ENCODE measurements around the gene HOPX. TPM values are rescaled to one million over a fixed set of nuclear protein-coding genes. Genes with fewer than 3 reads are reported as not detected.

Gene HOPX
- total and polyA plus RNA-seq, 2 of the 8 experiments (the other 6 are each of a cell fraction or from before 2014, with no cell fraction given): not detected

GRCh38 chr4:56612282-56612681 is 68.8 kb downstream of the HOPX start:
- Histone ChIP-seq H3K36me3 (ENCODE audit: control insufficient read depth in 2 of 4, insufficient read depth in 4 of 4, low read length in 3 of 4) (no peaks in the 10 kb centered on the region; a peak in 1 of 8 replicates), H4K5ac (ENCODE audit: insufficient read length, low read depth, low read length) (no peak overlapping the region)
- no peak for FAIRE-seq
- TF ChIP-seq RXRA (IDR thresholded peaks at IDR 0.05; ENCODE audit: insufficient read depth, low read depth, low read length) (no peak), MAX (IDR thresholded peaks at IDR 0.05) (no peak), CTCF (IDR thresholded peaks at IDR 0.05; ENCODE audit: control extremely low read depth in 1 of 3, insufficient read depth in 1 of 3, low read depth in 1 of 3, low read length in 3 of 3) (no peak), POLR2A (IDR thresholded peaks at IDR 0.05; ENCODE audit: control extremely low read depth in 1 of 2, low read depth in 2 of 2, low read length in 2 of 2) (no peak), CBX5 (IDR thresholded peaks at IDR 0.05; ENCODE audit: low read depth, low read length) (no peak), YY1 (IDR thresholded peaks at IDR 0.05; ENCODE audit: low read depth, low read length) (no peak), SAP30 (IDR thresholded peaks at IDR 0.05; ENCODE audit: insufficient read depth, insufficient replicate concordance, low read length) (no peak), MAFK (IDR thresholded peaks at IDR 0.05; ENCODE audit: low read depth, low read length) (no peak), ATF2 (IDR thresholded peaks at IDR 0.05; ENCODE audit: low read length) (no peak), KDM4A (IDR thresholded peaks at IDR 0.05; ENCODE audit: low read depth, low read length, severe bottlenecking) (no peak)

More at GRCh38 chr4:56612282-56612681, 68.8 kb downstream of the HOPX start:
- WGBS, 2 experiments (ENCODE audit: extremely low coverage in 1 of 2, insufficient coverage in 1 of 2, insufficient read length in 1 of 2, insufficient replicate concordance in 2 of 2, low coverage in 1 of 2, low lambda C conversion rate in 2 of 2, missing lambda C conversion rate in 1 of 2): 92% methylated on average over 11 of the region's 11 CpGs; no CpG with 5 or more reads in 1 of the 2 experiments
- H2BK20ac ChIP-seq (ENCODE audit: low read length): no peak overlapping the region
- no peak overlapping the region for H2AFZ ChIP-seq (ENCODE audit: low read length)
- no peak overlapping the region for H3K4me3 ChIP-seq (ENCODE audit: extremely low read depth in 1 of 4, insufficient read depth in 2 of 4, low read depth in 3 of 4, low read length in 4 of 4)
- no peak overlapping the region for H3K23ac ChIP-seq (ENCODE audit: insufficient read length)
- H3K4me2 ChIP-seq (ENCODE audit: insufficient read depth in 1 of 2, low read depth in 2 of 2, low read length in 2 of 2): no peak overlapping the region
- no peak overlapping the region for H3K27ac ChIP-seq (ENCODE audit: low read depth, low read length)
- no peaks in the 10 kb centered on the region for H3K79me2 ChIP-seq (ENCODE audit: control insufficient read depth in 1 of 2, insufficient read depth in 2 of 2, low read length in 2 of 2)
- H4K8ac ChIP-seq (ENCODE audit: extremely low read depth, insufficient read depth, low read length): no peak overlapping the region
- no peak for DNase-seq (ENCODE audit: low read depth in 1 of 2, low spot score in 2 of 2)
- H2BK12ac ChIP-seq (ENCODE audit: low read depth, low read length): no peak overlapping the region
- no peak overlapping the region for H4K91ac ChIP-seq (replicated peaks; ENCODE audit: insufficient read length, low read length)
- H2BK5ac ChIP-seq (ENCODE audit: low read depth, low read length): no peak overlapping the region
- H3K9me3 ChIP-seq (ENCODE audit: insufficient read depth in 2 of 2, low read depth in 1 of 2, low read length in 1 of 2): no peaks in the 10 kb centered on the region
- H3K56ac ChIP-seq (replicated peaks; ENCODE audit: insufficient read length, low read depth, low read length): no peak overlapping the region
- no peak overlapping the region for H2BK15ac ChIP-seq (ENCODE audit: low read length)
- H3K18ac ChIP-seq (ENCODE audit: extremely low read depth, low read length): no peak overlapping the region
- ChIA-PET CTCF (ENCODE audit: partially characterized antibody) (interaction anchor here (1.2 kb wide), 1 partner anchor 42 kb away, joined by 3 read pairs; no protein-coding TSS in a partner anchor), POLR2A (ENCODE audit: partially characterized antibody) (no interaction called here)
- no peak overlapping the region for H2BK120ac ChIP-seq (replicated peaks; ENCODE audit: low read depth, low read length)
- H3K9ac ChIP-seq (replicated peaks in 1 of 4; ENCODE audit: extremely low read depth in 1 of 4, low read depth in 3 of 4, low read length in 3 of 4): no peak overlapping the region
- H3K79me1 ChIP-seq (ENCODE audit: low read depth, low read length): no peaks in the 10 kb centered on the region
- H4K20me1 ChIP-seq (replicated peaks in 1 of 2; ENCODE audit: control insufficient read depth in 1 of 2, insufficient read depth in 2 of 2, low read length in 2 of 2): no peaks in the 10 kb centered on the region
- no peak overlapping the region for H3K14ac ChIP-seq (ENCODE audit: insufficient read length)
- H3K27me3 ChIP-seq (replicated peaks in 1 of 4; ENCODE audit: control insufficient read depth in 3 of 4, extremely low read depth in 1 of 4, insufficient read depth in 3 of 4, low read length in 3 of 4): peaks cover 12 to 25% (median 18%) of the 10 kb centered on the region in 4 experiments
- no peak overlapping the region for H3K4ac ChIP-seq (replicated peaks; ENCODE audit: insufficient read length, low read depth, low read length)
- peaks cover 0 to 3% (median 0%) of the 10 kb centered on the region in 4 experiments; a peak in 3 of 7 replicates for H3K4me1 ChIP-seq (replicated peaks in 1 of 4; ENCODE audit: control insufficient read depth in 3 of 4, insufficient read depth in 4 of 4, low read length in 3 of 4)
- H3K23me2 ChIP-seq (ENCODE audit: low read depth, low read length): no peaks in the 10 kb centered on the region
- no peak overlapping the region for H2AK5ac ChIP-seq (ENCODE audit: low read depth, low read length)

Measured in H1 (cell line).